K562 (cell line): ENCODE results near the gene ARHGAP4. TPM values are rescaled to one million over a fixed set of nuclear protein-coding genes. Genes with fewer than 3 reads are reported as not detected.
A peak's percentile ranks its signal among the peaks of the same experiment; 100 is the strongest.

Experiments
- ATAC-seq: fragments of 200-7000 bp; cut with Tn5 transposase; 3 replicates; pipeline ENCODE4 v1.9.1; 2020; ENCODE audit warnings: moderate library complexity
- BruUV-seq: library from RNA; stranded (reverse); fragments of 400-500 nt; replicated peaks from 2 replicates; lab custom pipeline; 2021; lab: Mats Ljungman, UMichigan
- CTCF ChIA-PET: fragments of 300-600 bp; formaldehyde crosslinking; extraction: SDS; loops from one replicate; lab custom pipeline; 2021; ENCODE audit warnings: low intra/inter-chr PET ratio; lab: Yijun Ruan, JAX
- POLR2A ChIA-PET: fragments of 300-600, 350-650 bp; sonication (Branson Sonifier 250); formaldehyde crosslinking; extraction: SDS; loops from one replicate; lab custom pipeline; 2021; ENCODE audit warnings: antibody characterized with exemption, inconsistent platforms; lab: Yijun Ruan, JAX
- DNase-seq, 4 experiments: peaks; one replicate each; pipeline versions ENCODE4 v3.0.0 to v3.0.0-alpha.2; 2011 to 2018; ENCODE audit warnings: low spot score in 3 of 4, mixed read lengths in 3 of 4; ENCODE audit errors: extremely low read depth in 1 of 4
- FAIRE-seq: peaks from 2 replicates; lab custom pipeline; 2011; peaks lifted over from hg19 to GRCh38; lab: Jason Lieb, UNC
- H2AFZ ChIP-seq: 2 replicates; pipeline ENCODE4 v1.6.0; 2011; ENCODE audit warnings: low read depth, low read length, control low read depth, inconsistent platforms
- H3K27ac ChIP-seq: fragments of 200-600 bp; 3 replicates; pipeline ENCODE4 v1.8.0; 2011; ENCODE audit warnings: low read depth, mild to moderate bottlenecking, control low read depth, inconsistent platforms, low read length, moderate library complexity, mixed read lengths; ENCODE audit errors: extremely low read depth
- H3K27me3 ChIP-seq, 2 experiments: fragments of 300-600 bp in 1 of 2; 2 replicates in 1 of 2; 3 replicates in 1 of 2; pipeline versions ENCODE4 v1.6.0 to v1.8.0; 2011; ENCODE audit warnings: inconsistent platforms in 2 of 2, low read length in 2 of 2, mild to moderate bottlenecking in 1 of 2, mixed read lengths in 1 of 2, moderate library complexity in 1 of 2; ENCODE audit not compliant: control insufficient read depth in 2 of 2, insufficient read depth in 2 of 2
- H3K36me3 ChIP-seq: fragments of 300-600 bp; 3 replicates; pipeline ENCODE4 v1.8.0; 2011; ENCODE audit warnings: mild to moderate bottlenecking, low read length, inconsistent platforms; ENCODE audit not compliant: control insufficient read depth, insufficient read depth
- H3K4me1 ChIP-seq, 2 experiments: fragments of 200-600 bp in 1 of 2; replicated peaks in 1 of 2; 2 replicates in 1 of 2; 3 replicates in 1 of 2; pipeline versions ENCODE4 v1.5.1 to v1.8.0; 2011; ENCODE audit warnings: inconsistent platforms in 2 of 2, low read length in 2 of 2, mild to moderate bottlenecking in 1 of 2, mixed read lengths in 1 of 2, moderate library complexity in 1 of 2; ENCODE audit not compliant: control insufficient read depth in 2 of 2, insufficient read depth in 2 of 2
- H3K4me2 ChIP-seq: 2 replicates; pipeline ENCODE4 v1.6.1; 2011; ENCODE audit warnings: low read length, control low read depth, inconsistent platforms, mixed read lengths; ENCODE audit not compliant: insufficient read depth
- H3K4me3 ChIP-seq: fragments of 200-600 bp; sonication (generic), shearing (Covaris generic); 2 replicates; pipeline ENCODE4 v1.5.1; 2016; ENCODE audit warnings: control low read depth, inconsistent platforms
- H3K79me2 ChIP-seq: fragments of 200-600 bp; 3 replicates; pipeline ENCODE4 v1.8.0; 2011; ENCODE audit warnings: low read length, inconsistent platforms; ENCODE audit not compliant: control insufficient read depth, insufficient read depth
- H3K9ac ChIP-seq, 2 experiments: 2 replicates each; pipeline versions ENCODE4 v1.6.0 to v1.6.1; 2011; ENCODE audit warnings: low read depth in 2 of 2, low read length in 2 of 2, control low read depth in 1 of 2, inconsistent platforms in 1 of 2, mild to moderate bottlenecking in 1 of 2, mixed read lengths in 1 of 2; ENCODE audit not compliant: insufficient read depth in 1 of 2
- H3K9me1 ChIP-seq: one replicate; pipeline ENCODE4 v1.6.0; 2011; ENCODE audit warnings: inconsistent platforms, mild to moderate bottlenecking, low read length, moderate library complexity; ENCODE audit not compliant: control insufficient read depth, insufficient read depth
- H3K9me3 ChIP-seq: replicated peaks from 2 replicates; pipeline ENCODE4 v1.5.1; 2011; ENCODE audit warnings: low read depth, low read length, inconsistent platforms; ENCODE audit not compliant: control insufficient read depth, insufficient read depth
- H4K20me1 ChIP-seq: replicated peaks from 2 replicates; pipeline ENCODE4 v1.6.1; 2011; ENCODE audit warnings: low read length, inconsistent platforms, mixed read lengths; ENCODE audit not compliant: control insufficient read depth, insufficient read depth
- ARHGAP35 ChIP-seq: fragments of 450-650 bp; IDR thresholded peaks from 2 replicates; pipeline ENCODE4 v1.6.1; 2018; ENCODE audit not compliant: partially characterized antibody
- ARID2 ChIP-seq: fragments of 450-650 bp; IDR thresholded peaks from 2 replicates; pipeline ENCODE4 v1.6.1; 2017; ENCODE audit warnings: antibody characterized with exemption, mild to moderate bottlenecking
- CAMTA2 ChIP-seq: fragments of 250-450 bp; sonication (Bioruptor Pico); conservative IDR thresholded peaks from 2 replicates; pipeline ENCODE4 v1.5.1; 2022
- DDX20 ChIP-seq: fragments of 450-650 bp; IDR thresholded peaks from 2 replicates; pipeline ENCODE4 v1.6.1; 2016; ENCODE audit warnings: missing genetic modification characterization, low read depth, mild to moderate bottlenecking, missing compliant biosample characterization, moderate library complexity
- ETV5 ChIP-seq: sonication (generic); formaldehyde crosslinking; IDR thresholded peaks from 2 replicates; pipeline ENCODE4 v1.4.0; 2020; ENCODE audit warnings: low read depth, mild to moderate bottlenecking, missing genetic modification reagents
- HNRNPL ChIP-seq: fragments of 200-400 bp; formaldehyde crosslinking; IDR thresholded peaks from 2 replicates; pipeline ENCODE4 v1.6.1; 2017; ENCODE audit warnings: low read depth, mild to moderate bottlenecking, low read length
- JUNB ChIP-seq: fragments of 450-650 bp; formaldehyde crosslinking; conservative IDR thresholded peaks from 2 replicates; pipeline ENCODE4 v1.4.0; 2020; ENCODE audit warnings: mild to moderate bottlenecking
- LCOR ChIP-seq: sonication (generic); formaldehyde crosslinking; IDR thresholded peaks from 2 replicates; pipeline ENCODE4 v1.8.0; 2022; ENCODE audit warnings: mild to moderate bottlenecking, missing genetic modification reagents
- MAFK ChIP-seq: IDR thresholded peaks from 2 replicates; pipeline ENCODE4 v1.6.1; 2011; ENCODE audit warnings: low read length, improper control_type of control experiment
- POLR2G ChIP-seq: fragments of 200-400 bp; formaldehyde crosslinking; IDR thresholded peaks from 2 replicates; pipeline ENCODE4 v1.6.1; 2017; ENCODE audit warnings: low read depth, mild to moderate bottlenecking, antibody characterized with exemption, low read length, moderate library complexity
- RBM22 ChIP-seq: fragments of 200-400 bp; formaldehyde crosslinking; IDR thresholded peaks from 2 replicates; pipeline ENCODE4 v1.6.1; 2018; ENCODE audit warnings: low read length, low read depth; ENCODE audit not compliant: poor library complexity, severe bottlenecking
- SIRT6 ChIP-seq: IDR thresholded peaks from one replicate; pipeline ENCODE4 v1.6.1; 2012; ENCODE audit warnings: low read depth, mild to moderate bottlenecking, control low read depth, inconsistent platforms, low read length, moderate library complexity
- TCF7L2 ChIP-seq: fragments of 150-350 bp; IDR thresholded peaks from 2 replicates; pipeline ENCODE4 v1.6.1; 2016; ENCODE audit warnings: low read depth, mild to moderate bottlenecking, low read length, moderate library complexity
- TSC22D4 ChIP-seq: fragments of 450-650 bp; IDR thresholded peaks from 2 replicates; pipeline ENCODE4 v1.6.1; 2016; ENCODE audit warnings: missing genetic modification characterization, missing biosample characterization, control low read depth
- WHSC1 ChIP-seq: IDR thresholded peaks from one replicate; pipeline ENCODE4 v1.6.1; 2012; ENCODE audit warnings: low read length, control low read depth, inconsistent platforms
- ZBTB7A ChIP-seq: IDR thresholded peaks from 2 replicates; pipeline ENCODE4 v1.6.1; 2011; ENCODE audit warnings: low read depth, mild to moderate bottlenecking, low read length, moderate library complexity, borderline replicate concordance; ENCODE audit not compliant: control insufficient read depth
- WGBS: fragments of 100-300 bp; shearing (Covaris generic); methylation state at CpG from one replicate; pipeline ENCODE4 v1.1.6; 2016; ENCODE audit warnings: low coverage, mixed read lengths; ENCODE audit not compliant: insufficient coverage; ENCODE audit errors: missing lambda C conversion rate; 5-methylcytosine and 5-hydroxymethylcytosine counted together
- in situ Hi-C: fragments of 300-500 bp; cut with MboI; formaldehyde crosslinking; loops from 4 replicates; pipeline ENCODE4 v1.15.0; 2018; ENCODE audit warnings: inconsistent platforms, mixed read lengths
- intact Hi-C: fragments of 100-400 bp; cut with micrococcal nuclease; formaldehyde crosslinking; loops from 2 replicates; pipeline ENCODE4 v1.14.2; 2022
- polyA plus RNA-seq, 8 experiments: library from polyadenylated mRNA; depleted of rRNA in 4 of 8; stranded (reverse) in 5 of 8; unstranded in 3 of 8; fragments of >200 nt; fragmentation: Nextera tagmentation in 2 of 8; fragmentation: Illumina TruSeq in 1 of 8; extraction: Ambion mirVana in 2 of 8; extraction: Trizol in 1 of 8; gene quantifications; 2 replicates each; pipeline versions ENCODE4 v1.2.1 to v1.2.3, GENCODE V29; 2011 to 2014; ENCODE audit warnings: inconsistent platforms in 1 of 8, missing spikeins in 1 of 8
- total RNA-seq, 7 experiments: library from RNA; depleted of rRNA in 6 of 7; stranded (reverse); fragments of >200 nt in 6 of 7; fragmentation: Illumina TruSeq in 2 of 7; extraction: Trizol in 2 of 7; gene quantifications; 2 replicates each; pipeline versions ENCODE4 v1.2.1 to v1.2.3, GENCODE V29; 2011 to 2021; ENCODE audit warnings: low replicate concordance in 1 of 7
- TF ChIP-seq, protein P1 (sequence below): sonication (generic); formaldehyde crosslinking; IDR thresholded peaks from 2 replicates; pipeline ENCODE4 v1.8.1; 2023; ENCODE audit warnings: mild to moderate bottlenecking, missing genetic modification reagents
- TF ChIP-seq, protein P2 (sequence below): fragments of 250-450 bp; sonication (Bioruptor Pico); IDR thresholded peaks from 2 replicates; pipeline ENCODE4 v1.5.0; 2020; ENCODE audit warnings: mild to moderate bottlenecking, borderline replicate concordance
- TF ChIP-seq, protein P3 (sequence below): fragments of 250-450 bp; sonication (Bioruptor Pico); IDR thresholded peaks from 2 replicates; pipeline ENCODE4 v1.5.0; 2021

Gene ARHGAP4
- total and polyA plus RNA-seq, 9 of the 15 experiments (the other 6 are each of a cell fraction or from before 2014, with no cell fraction given): 0.30 to 81.8 (median 13.5) TPM

DNA sequence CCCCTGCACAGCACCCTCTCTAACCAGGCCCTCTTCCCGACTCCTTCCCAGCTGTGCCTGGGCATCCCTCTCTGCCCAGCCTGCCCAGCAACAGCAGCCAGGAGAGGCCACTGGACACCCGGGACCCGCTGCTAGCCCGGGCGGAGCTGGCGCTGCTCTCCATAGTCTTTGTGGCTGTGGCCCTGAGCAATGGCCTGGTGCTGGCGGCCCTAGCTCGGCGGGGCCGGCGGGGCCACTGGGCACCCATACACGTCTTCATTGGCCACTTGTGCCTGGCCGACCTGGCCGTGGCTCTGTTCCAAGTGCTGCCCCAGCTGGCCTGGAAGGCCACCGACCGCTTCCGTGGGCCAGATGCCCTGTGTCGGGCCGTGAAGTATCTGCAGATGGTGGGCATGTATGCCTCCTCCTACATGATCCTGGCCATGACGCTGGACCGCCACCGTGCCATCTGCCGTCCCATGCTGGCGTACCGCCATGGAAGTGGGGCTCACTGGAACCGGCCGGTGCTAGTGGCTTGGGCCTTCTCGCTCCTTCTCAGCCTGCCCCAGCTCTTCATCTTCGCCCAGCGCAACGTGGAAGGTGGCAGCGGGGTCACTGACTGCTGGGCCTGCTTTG is 20.5 kb downstream of the ARHGAP4 start:
- Histone ChIP-seq H3K79me2 (no peaks in the 10 kb centered on the region), H3K4me1 (peaks cover 15 to 85% of the 10 kb centered on the region in 2 experiments), H3K9me1 (no peaks in the 10 kb centered on the region), H4K20me1 (peaks cover 5% of the 10 kb centered on the region; the same call in 1 of the 2 replicates), H3K4me3 (no peak overlapping the region), H2AFZ (no peak overlapping the region), H3K9me3 (no peaks in the 10 kb centered on the region), H3K4me2 (no peak overlapping the region), H3K9ac (no peak overlapping the region), H3K27ac (no peak overlapping the region), H3K36me3 (peaks cover 8% of the 10 kb centered on the region; the same call in 1 of the 3 replicates), H3K27me3 (no peaks in the 10 kb centered on the region; a peak in 1 of 5 replicates)
- POLR2A ChIA-PET: interaction anchor here (0.6 kb wide), 1 partner anchor 20 kb away, joined by 3 read pairs; no protein-coding TSS in a partner anchor
- DNase-seq (no peak), FAIRE-seq (no peak), ATAC-seq (no peak)
- in situ Hi-C loops (no loop called here), intact Hi-C loops (no loop called here)
- CTCF ChIA-PET: no interaction called here
- WGBS: 72% methylated on average over 17 of the region's 32 CpGs
- no TSS peak for BruUV-seq
- TF ChIP-seq DDX20 (tag) (no peak), SIRT6 (no peak), ARID2 (no peak), MAFK (no peak), JUNB (no peak), ZBTB7A (no peak), ETV5 (CRISPR knock-in tag) (no peak), RBM22 (no peak), CAMTA2 (CRISPR knock-in tag) (no peak), LCOR (CRISPR knock-in tag) (no peak), ARHGAP35 (no peak), WHSC1 (no peak), TCF7L2 (no peak), TSC22D4 (tag) (no peak), HNRNPL (0 out of 2 replicates have a peak, but pooled peaks have one; percentile 47), POLR2G (peak; percentile 59)
- TF ChIP-seq, protein P1, sequence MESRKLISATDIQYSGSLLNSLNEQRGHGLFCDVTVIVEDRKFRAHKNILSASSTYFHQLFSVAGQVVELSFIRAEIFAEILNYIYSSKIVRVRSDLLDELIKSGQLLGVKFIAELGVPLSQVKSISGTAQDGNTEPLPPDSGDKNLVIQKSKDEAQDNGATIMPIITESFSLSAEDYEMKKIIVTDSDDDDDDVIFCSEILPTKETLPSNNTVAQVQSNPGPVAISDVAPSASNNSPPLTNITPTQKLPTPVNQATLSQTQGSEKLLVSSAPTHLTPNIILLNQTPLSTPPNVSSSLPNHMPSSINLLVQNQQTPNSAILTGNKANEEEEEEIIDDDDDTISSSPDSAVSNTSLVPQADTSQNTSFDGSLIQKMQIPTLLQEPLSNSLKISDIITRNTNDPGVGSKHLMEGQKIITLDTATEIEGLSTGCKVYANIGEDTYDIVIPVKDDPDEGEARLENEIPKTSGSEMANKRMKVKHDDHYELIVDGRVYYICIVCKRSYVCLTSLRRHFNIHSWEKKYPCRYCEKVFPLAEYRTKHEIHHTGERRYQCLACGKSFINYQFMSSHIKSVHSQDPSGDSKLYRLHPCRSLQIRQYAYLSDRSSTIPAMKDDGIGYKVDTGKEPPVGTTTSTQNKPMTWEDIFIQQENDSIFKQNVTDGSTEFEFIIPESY (CRISPR knock-in tag): peak; percentile 79
- TF ChIP-seq, protein P2, sequence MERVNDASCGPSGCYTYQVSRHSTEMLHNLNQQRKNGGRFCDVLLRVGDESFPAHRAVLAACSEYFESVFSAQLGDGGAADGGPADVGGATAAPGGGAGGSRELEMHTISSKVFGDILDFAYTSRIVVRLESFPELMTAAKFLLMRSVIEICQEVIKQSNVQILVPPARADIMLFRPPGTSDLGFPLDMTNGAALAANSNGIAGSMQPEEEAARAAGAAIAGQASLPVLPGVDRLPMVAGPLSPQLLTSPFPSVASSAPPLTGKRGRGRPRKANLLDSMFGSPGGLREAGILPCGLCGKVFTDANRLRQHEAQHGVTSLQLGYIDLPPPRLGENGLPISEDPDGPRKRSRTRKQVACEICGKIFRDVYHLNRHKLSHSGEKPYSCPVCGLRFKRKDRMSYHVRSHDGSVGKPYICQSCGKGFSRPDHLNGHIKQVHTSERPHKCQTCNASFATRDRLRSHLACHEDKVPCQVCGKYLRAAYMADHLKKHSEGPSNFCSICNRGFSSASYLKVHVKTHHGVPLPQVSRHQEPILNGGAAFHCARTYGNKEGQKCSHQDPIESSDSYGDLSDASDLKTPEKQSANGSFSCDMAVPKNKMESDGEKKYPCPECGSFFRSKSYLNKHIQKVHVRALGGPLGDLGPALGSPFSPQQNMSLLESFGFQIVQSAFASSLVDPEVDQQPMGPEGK (CRISPR knock-in tag): no peak
- TF ChIP-seq, protein P3, sequence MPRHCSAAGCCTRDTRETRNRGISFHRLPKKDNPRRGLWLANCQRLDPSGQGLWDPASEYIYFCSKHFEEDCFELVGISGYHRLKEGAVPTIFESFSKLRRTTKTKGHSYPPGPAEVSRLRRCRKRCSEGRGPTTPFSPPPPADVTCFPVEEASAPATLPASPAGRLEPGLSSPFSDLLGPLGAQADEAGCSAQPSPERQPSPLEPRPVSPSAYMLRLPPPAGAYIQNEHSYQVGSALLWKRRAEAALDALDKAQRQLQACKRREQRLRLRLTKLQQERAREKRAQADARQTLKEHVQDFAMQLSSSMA (CRISPR knock-in tag): no peak
